SK-N-SH (cell line): ENCODE results near the gene EIF3K. TPM values are rescaled to one million over a fixed set of nuclear protein-coding genes. Genes with fewer than 3 reads are reported as not detected.

Source experiments
- CTCF ChIA-PET: fragments of 300-600, 350-600 bp; formaldehyde crosslinking; extraction: SDS; loops from one replicate; lab custom pipeline; 2021; lab: Yijun Ruan, JAX
- POLR2A ChIA-PET: fragments of 350-600 bp; sonication (Branson Sonifier 250); formaldehyde crosslinking; extraction: SDS; loops from one replicate; lab custom pipeline; 2020; ENCODE audit warnings: antibody characterized with exemption, inconsistent platforms; lab: Yijun Ruan, JAX
- DNase-seq: peaks from one replicate; pipeline ENCODE4 v3.0.0; 2012
- H2AFZ ChIP-seq: fragments of 200-600 bp; sonication (generic); 2 replicates; pipeline ENCODE4 v1.8.1; 2016; ENCODE audit warnings: antibody characterized with exemption, mild to moderate bottlenecking, low read depth
- H3F3A ChIP-seq: fragments of 200-600 bp; sonication (generic); replicated peaks from 2 replicates; pipeline ENCODE3; 2016; ENCODE audit warnings: antibody characterized with exemption, mild to moderate bottlenecking; ENCODE audit not compliant: insufficient read depth
- H3K27ac ChIP-seq, 2 experiments: fragments of 200-500 bp in 1 of 2; fragments of 200-600 bp in 1 of 2; sonication (Bioruptor generic) in 1 of 2; sonication (generic), shearing (Covaris generic) in 1 of 2; 2 replicates each; pipeline versions ENCODE4 v1.5.1 to v1.6.1; 2014 to 2016; ENCODE audit warnings: low read depth in 2 of 2, inconsistent platforms in 1 of 2, low read length in 1 of 2, mild to moderate bottlenecking in 1 of 2, mixed read lengths in 1 of 2
- H3K27me3 ChIP-seq: fragments of 200-600 bp; sonication (generic), shearing (Covaris generic); 2 replicates; pipeline ENCODE4 v1.6.1; 2016; ENCODE audit warnings: mixed run types; ENCODE audit not compliant: insufficient read depth
- H3K36me3 ChIP-seq, 2 experiments: fragments of 200-500 bp in 1 of 2; fragments of 200-600 bp in 1 of 2; sonication (Bioruptor generic) in 1 of 2; sonication (generic) in 1 of 2; replicated peaks in 1 of 2; 2 replicates each; pipeline versions ENCODE3 to v1.5.1; 2014 to 2016; ENCODE audit warnings: low read length in 1 of 2, mild to moderate bottlenecking in 1 of 2; ENCODE audit not compliant: insufficient read depth in 2 of 2, control insufficient read depth in 1 of 2
- H3K4me1 ChIP-seq, 2 experiments: fragments of 200-500 bp in 1 of 2; fragments of 200-600 bp in 1 of 2; sonication (Bioruptor generic) in 1 of 2; sonication (generic), shearing (Covaris generic) in 1 of 2; 2 replicates each; pipeline versions ENCODE4 v1.5.1 to v1.6.1; 2014 to 2016; ENCODE audit warnings: low read depth in 1 of 2, low read length in 1 of 2, mixed run types in 1 of 2; ENCODE audit not compliant: insufficient read depth in 2 of 2, control insufficient read depth in 1 of 2
- H3K4me2 ChIP-seq: fragments of 200-600 bp; sonication (generic), shearing (Covaris generic); 2 replicates; pipeline ENCODE4 v1.6.1; 2017; ENCODE audit warnings: mixed run types
- H3K4me3 ChIP-seq, 2 experiments: fragments of 200-500 bp in 1 of 2; fragments of 200-600 bp in 1 of 2; sonication (Bioruptor generic) in 1 of 2; sonication (generic), shearing (Covaris generic) in 1 of 2; 2 replicates each; pipeline versions ENCODE4 v1.5.1 to v1.8.1; 2014 to 2016; ENCODE audit warnings: low read depth in 2 of 2, inconsistent platforms in 1 of 2, low read length in 1 of 2, mild to moderate bottlenecking in 1 of 2, mixed read lengths in 1 of 2, moderate library complexity in 1 of 2
- H3K79me2 ChIP-seq: fragments of 200-600 bp; sonication (generic); 2 replicates; pipeline ENCODE4 v1.8.1; 2017; ENCODE audit warnings: mild to moderate bottlenecking; ENCODE audit not compliant: insufficient read depth
- H3K9ac ChIP-seq: fragments of 200-600 bp; sonication (generic); 2 replicates; pipeline ENCODE4 v1.6.1; 2017; ENCODE audit warnings: mixed run types
- H3K9me2 ChIP-seq: fragments of 200-600 bp; sonication (generic); 2 replicates; pipeline ENCODE4 v1.6.1; 2017; ENCODE audit warnings: mixed run types
- H3K9me3 ChIP-seq: fragments of 200-600 bp; sonication (generic); 2 replicates; pipeline ENCODE4 v1.6.1; 2017; ENCODE audit warnings: mixed run types, mild to moderate bottlenecking, moderate library complexity
- H4K20me1 ChIP-seq: fragments of 200-600 bp; sonication (generic); 2 replicates; pipeline ENCODE4 v1.6.1; 2017; ENCODE audit warnings: mild to moderate bottlenecking, mixed run types; ENCODE audit not compliant: insufficient read depth
- CTCF ChIP-seq: fragments of 200-600 bp; sonication (generic); IDR thresholded peaks from 2 replicates; pipeline ENCODE4 v1.6.1; 2017; ENCODE audit warnings: antibody characterized with exemption, mild to moderate bottlenecking, moderate library complexity
- MEF2A ChIP-seq: IDR thresholded peaks from 2 replicates; pipeline ENCODE4 v1.4.0; 2012; ENCODE audit warnings: low read depth, borderline replicate concordance
- NFIC ChIP-seq: IDR thresholded peaks from 2 replicates; pipeline ENCODE4 v1.4.0; 2012; ENCODE audit warnings: borderline replicate concordance
- RAD21 ChIP-seq: IDR thresholded peaks from 2 replicates; pipeline ENCODE4 v1.6.1; 2012; ENCODE audit warnings: mild to moderate bottlenecking, low read length
- REST ChIP-seq: IDR thresholded peaks from 2 replicates; pipeline ENCODE4 v1.6.1; 2012; ENCODE audit warnings: mild to moderate bottlenecking, low read depth, low read length, moderate library complexity
- TCF12 ChIP-seq: IDR thresholded peaks from 2 replicates; pipeline ENCODE4 v1.4.0; 2012
- USF2 ChIP-seq: fragments of 150-350 bp; IDR thresholded peaks from 2 replicates; pipeline ENCODE4 v1.6.1; 2017; ENCODE audit warnings: antibody characterized with exemption, low read length, low read depth, borderline replicate concordance
- WGBS: methylation state at CpG from one replicate; pipeline ENCODE4 v1.1.6; 2017; ENCODE audit warnings: low lambda C conversion rate; 5-methylcytosine and 5-hydroxymethylcytosine counted together
- polyA plus RNA-seq, 3 experiments: library from polyadenylated mRNA; depleted of rRNA; stranded (reverse); fragments of >200 nt; gene quantifications; 2 replicates each; pipeline ENCODE4 v1.2.3, GENCODE V29; 2012

EIF3K gene
- polyA plus RNA-seq, 1 of the 3 experiments (the other 2 are of a cell fraction), result 484 TPM

GRCh38 chr19:38684862-38685665 lies 66.1 kb downstream of the EIF3K start:
- Histone ChIP-seq H3K4me2 (peak overlapping the region; percentile 66), H3K27me3 (no peaks in the 10 kb centered on the region), H3K4me1 (peaks cover 41 to 60% of the 10 kb centered on the region in 2 experiments; a peak in 3 of 4 replicates), H3K4me3 (no peak overlapping the region; a peak in 1 of 4 replicates), H3F3A (peaks cover 74% of the 10 kb centered on the region), H2AFZ (no peak overlapping the region), H3K36me3 (peaks cover 0 to 15% of the 10 kb centered on the region in 2 experiments), H4K20me1 (peaks cover 6% of the 10 kb centered on the region; the same call in 1 of the 2 replicates), H3K27ac (peak overlapping the region; percentile 81 to 99), H3K9me3 (no peaks in the 10 kb centered on the region), H3K79me2 (peaks cover 91% of the 10 kb centered on the region), H3K9ac (peak overlapping the region; percentile 73), H3K9me2 (no peaks in the 10 kb centered on the region)
- DNase-seq, result no peak
- CTCF ChIA-PET, result interaction anchor here (1.3 kb wide), 2 partner anchors 9 to 17 kb away, joined by 3 read pairs; no protein-coding TSS in a partner anchor
- POLR2A ChIA-PET, result no interaction called here
- TF ChIP-seq CTCF (no peak), MEF2A (0 out of 2 replicates have a peak, but pooled peaks have one; percentile 2), TCF12 (no peak), REST (no peak)
- WGBS, result 79% methylated on average over 12 of the region's 15 CpGs

GRCh38 chr19:38685666-38686529 lies 66.9 kb downstream of the EIF3K start:
- H3F3A ChIP-seq, result peaks cover 75% of the 10 kb centered on the region
- H3K79me2 ChIP-seq, result peaks cover 91% of the 10 kb centered on the region
- WGBS, result 19% methylated on average over 10 of the region's 10 CpGs
- no peaks in the 10 kb centered on the region for H3K9me2 ChIP-seq
- H3K4me2 ChIP-seq, result peak overlapping the region; percentile 66
- H3K9me3 ChIP-seq, result no peaks in the 10 kb centered on the region
- H2AFZ ChIP-seq, result no peak overlapping the region
- peak overlapping the region; percentile 81 to 99 for H3K27ac ChIP-seq
- H3K36me3 ChIP-seq, result peaks cover 0 to 14% of the 10 kb centered on the region in 2 experiments
- ChIA-PET CTCF (interaction anchor here (1.2 to 1.3 kb wide), 3 partner anchors 10 to 18 kb away, joined by 3 to 5 read pairs (median 3); no protein-coding TSS in a partner anchor), POLR2A (no interaction called here)
- peaks cover 43 to 58% of the 10 kb centered on the region in 2 experiments; a peak in 3 of 4 replicates for H3K4me1 ChIP-seq
- H3K4me3 ChIP-seq, result no peak overlapping the region; a peak in 2 of 4 replicates
- no peaks in the 10 kb centered on the region for H3K27me3 ChIP-seq
- DNase-seq, result peak; percentile 56
- no peak for TF ChIP-seq USF2
- peak; percentile 27 for TF ChIP-seq RAD21
- 0 out of 2 replicates have a peak, but pooled peaks have one; percentile 12 for TF ChIP-seq NFIC
- peak; percentile 66 for TF ChIP-seq CTCF
- peak overlapping the region; percentile 73 for H3K9ac ChIP-seq
- no peaks in the 10 kb centered on the region for H4K20me1 ChIP-seq
